NT2/D1 (cell line): Measurements from ENCODE around the gene KIF18A.

Source experiments
- SUZ12 ChIP-seq: IDR thresholded peaks from 2 replicates; pipeline ENCODE4 v1.6.1; 2011; ENCODE audit not compliant: insufficient read length, insufficient read depth; ENCODE audit errors: extremely low read depth
- YY1 ChIP-seq: IDR thresholded peaks from 2 replicates; pipeline ENCODE4 v1.6.1; 2011; ENCODE audit not compliant: insufficient read length, insufficient read depth

DNA sequence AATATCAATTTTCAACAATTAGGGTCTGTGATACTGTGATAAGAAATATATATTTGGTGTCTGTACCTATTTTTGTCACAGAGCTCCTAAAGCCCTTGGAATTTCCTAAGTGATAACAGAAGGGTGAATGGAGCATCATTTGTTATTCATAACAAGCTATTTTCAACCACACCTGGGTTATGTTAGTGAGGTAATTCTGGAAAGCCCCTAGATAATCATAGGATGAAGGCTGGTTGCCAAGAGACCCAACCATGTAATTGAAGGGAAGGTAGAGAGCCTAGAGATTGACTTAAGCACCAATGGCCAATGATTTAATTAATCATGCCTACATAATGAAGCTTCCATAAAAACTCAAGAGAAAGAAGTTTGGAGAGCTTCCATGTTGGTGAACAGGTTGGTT, 109.4 kb downstream of the KIF18A start:
- TF ChIP-seq SUZ12 (no peak), YY1 (no peak)
